Coronary artery (tissue), 2 donors: ENCODE results near the gene MUC15.

ENCODE experiments used
- DNase-seq: peaks from one replicate; pipeline ENCODE4 v3.0.0-alpha.2; 2017; ENCODE audit warnings: low spot score
- H3K27ac ChIP-seq, 2 donors: fragments of 200-600 bp; sonication (generic); one replicate each; pipeline ENCODE4 v1.5.1; 2016 to 2019
- H3K4me3 ChIP-seq: fragments of 200-600 bp; sonication (generic); 2 replicates; pipeline ENCODE4 v1.5.1; 2016; ENCODE audit warnings: mild to moderate bottlenecking, moderate library complexity
- CTCF ChIP-seq: fragments of 200-600 bp; sonication (generic); IDR thresholded peaks from one replicate; pipeline ENCODE4 v1.5.1; 2019; ENCODE audit warnings: antibody characterized with exemption

MUC15 gene

GRCh38 chr11:26527685-26528084, 44.4 kb downstream of the MUC15 start:
- no peak overlapping the region for H3K4me3 ChIP-seq
- DNase-seq, result no peak
- TF ChIP-seq CTCF, result no peak
- no peak overlapping the region for H3K27ac ChIP-seq

GRCh38 chr11:26522912-26523610, 49.0 kb downstream of the MUC15 start:
- Histone ChIP-seq H3K27ac (no peak overlapping the region), H3K4me3 (no peak overlapping the region)
- TF ChIP-seq CTCF, result no peak
- no peak for DNase-seq

GRCh38 chr11:26519469-26519868, 52.6 kb downstream of the MUC15 start:
- Histone ChIP-seq H3K4me3 (no peak overlapping the region), H3K27ac (no peak overlapping the region)
- no peak for TF ChIP-seq CTCF
- no peak for DNase-seq

- DNase-seq, result no peak
- no peak for TF ChIP-seq CTCF
- Histone ChIP-seq H3K4me3 (no peak overlapping the region), H3K27ac (no peak overlapping the region)
These were observed 59.9 kb downstream of the MUC15 start for GRCh38 chr11:26512196-26512595.

- DNase-seq, result no peak
- no peak for TF ChIP-seq CTCF
These were observed 61.3 kb downstream of the MUC15 start for GRCh38 chr11:26510756-26511155.

GRCh38 chr11:26510164-26510563, 61.9 kb downstream of the MUC15 start:
- Histone ChIP-seq H3K4me3 (no peak overlapping the region), H3K27ac (no peak overlapping the region)
- no peak for TF ChIP-seq CTCF
- no peak for DNase-seq

More at GRCh38 chr11:26510756-26511155, 61.3 kb downstream of the MUC15 start:
- H3K4me3 ChIP-seq, result no peak overlapping the region
- no peak overlapping the region for H3K27ac ChIP-seq
